GM12875 (cell line): Measurements from ENCODE around the gene CMYA5.

Source experiments
- H3K4me3 ChIP-seq: one replicate; pipeline ENCODE4 v1.5.1; 2011; ENCODE audit warnings: low read depth, low read length, control low read depth
- TF ChIP-seq, protein P1 (sequence below): IDR thresholded peaks from 2 replicates; pipeline ENCODE4 v1.5.1; 2011; ENCODE audit warnings: low read depth, mild to moderate bottlenecking, control low read depth, inconsistent platforms, low read length, moderate library complexity, borderline replicate concordance; ENCODE audit not compliant: insufficient read depth

CMYA5 gene

DNA sequence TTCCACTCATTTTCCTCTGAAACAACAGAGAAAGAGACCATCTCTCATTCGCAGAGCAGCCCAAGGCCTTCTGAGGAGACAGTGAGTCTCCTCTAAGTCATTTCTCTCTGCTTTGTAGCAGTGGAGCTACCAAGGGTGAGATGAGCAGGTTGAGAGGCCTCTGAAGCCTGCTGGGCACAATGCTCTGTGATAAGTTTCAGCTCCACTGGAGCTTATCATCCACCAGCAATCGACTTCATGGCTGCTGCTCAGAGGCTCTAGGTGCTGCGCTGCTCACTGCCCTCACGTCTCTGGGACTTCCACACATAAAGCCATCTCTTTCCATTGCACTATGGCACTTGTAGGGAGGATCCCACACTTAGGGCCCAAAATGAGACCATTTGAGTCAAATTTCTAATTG, 96.3 kb downstream of the CMYA5 start:
- H3K4me3 ChIP-seq: no peak overlapping the region
- TF ChIP-seq, protein P1, sequence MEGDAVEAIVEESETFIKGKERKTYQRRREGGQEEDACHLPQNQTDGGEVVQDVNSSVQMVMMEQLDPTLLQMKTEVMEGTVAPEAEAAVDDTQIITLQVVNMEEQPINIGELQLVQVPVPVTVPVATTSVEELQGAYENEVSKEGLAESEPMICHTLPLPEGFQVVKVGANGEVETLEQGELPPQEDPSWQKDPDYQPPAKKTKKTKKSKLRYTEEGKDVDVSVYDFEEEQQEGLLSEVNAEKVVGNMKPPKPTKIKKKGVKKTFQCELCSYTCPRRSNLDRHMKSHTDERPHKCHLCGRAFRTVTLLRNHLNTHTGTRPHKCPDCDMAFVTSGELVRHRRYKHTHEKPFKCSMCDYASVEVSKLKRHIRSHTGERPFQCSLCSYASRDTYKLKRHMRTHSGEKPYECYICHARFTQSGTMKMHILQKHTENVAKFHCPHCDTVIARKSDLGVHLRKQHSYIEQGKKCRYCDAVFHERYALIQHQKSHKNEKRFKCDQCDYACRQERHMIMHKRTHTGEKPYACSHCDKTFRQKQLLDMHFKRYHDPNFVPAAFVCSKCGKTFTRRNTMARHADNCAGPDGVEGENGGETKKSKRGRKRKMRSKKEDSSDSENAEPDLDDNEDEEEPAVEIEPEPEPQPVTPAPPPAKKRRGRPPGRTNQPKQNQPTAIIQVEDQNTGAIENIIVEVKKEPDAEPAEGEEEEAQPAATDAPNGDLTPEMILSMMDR: no peak

DNA sequence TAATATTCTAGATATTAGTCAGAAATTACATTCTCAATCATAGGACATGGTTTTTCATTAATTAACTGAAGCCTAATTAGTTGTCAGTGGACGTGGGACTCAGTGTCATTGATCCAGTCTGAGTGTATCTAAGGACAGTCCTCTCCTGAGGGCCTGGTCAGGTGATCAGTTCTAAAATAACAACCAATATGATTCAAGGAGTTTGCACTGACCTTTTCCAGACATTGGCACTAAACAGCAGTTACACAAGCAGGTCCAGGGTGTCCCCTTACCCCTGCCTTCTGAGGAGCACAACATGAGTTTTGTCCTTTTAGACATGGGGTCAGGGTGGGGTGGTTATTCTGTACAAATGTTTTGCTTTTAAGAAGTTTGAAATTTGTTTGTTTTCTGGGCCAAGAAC, 97.8 kb downstream of the CMYA5 start:
- no peak overlapping the region for H3K4me3 ChIP-seq
- TF ChIP-seq, protein P1: no peak

DNA sequence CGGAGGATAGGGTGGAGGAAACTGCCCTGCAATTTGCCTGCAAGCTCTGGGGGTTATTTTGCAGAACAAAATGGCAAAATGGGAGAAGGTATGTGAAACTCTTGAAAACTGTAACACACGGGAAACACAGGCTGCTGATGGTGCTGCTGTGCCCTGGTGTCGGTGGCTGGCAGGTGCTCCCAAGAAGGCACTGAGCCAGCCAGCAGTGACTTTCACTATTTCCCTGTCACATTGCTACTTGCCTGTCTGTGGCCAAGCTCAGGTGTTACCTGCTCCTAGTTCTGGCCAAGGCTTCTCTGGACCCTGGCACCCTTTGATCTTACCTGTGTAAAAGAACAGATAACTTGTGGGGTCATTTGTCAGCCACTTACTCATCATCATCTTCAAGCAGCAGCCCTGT, 102.2 kb downstream of the CMYA5 start:
- H3K4me3 ChIP-seq: no peak overlapping the region
- TF ChIP-seq, protein P1: no peak

DNA sequence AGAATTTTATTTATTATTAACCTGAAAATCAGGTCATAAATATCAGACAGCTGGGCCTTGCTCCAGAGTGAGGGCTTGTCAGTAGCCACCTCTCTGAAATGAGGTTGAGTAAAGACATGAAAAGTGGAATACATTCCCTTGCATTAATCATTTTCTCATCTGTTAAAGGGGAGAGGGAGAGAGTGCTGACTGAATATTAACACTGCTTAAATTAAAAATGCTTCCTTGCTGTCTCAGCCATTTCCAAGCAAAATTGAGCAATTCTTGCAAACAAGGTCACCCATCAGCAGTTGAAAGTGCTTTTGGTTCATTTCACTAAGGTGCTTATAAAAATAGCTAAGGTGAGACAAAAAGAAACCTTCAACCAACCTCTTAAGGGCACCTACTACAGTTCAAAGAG, 102.8 kb downstream of the CMYA5 start:
- TF ChIP-seq, protein P1: no peak
- H3K4me3 ChIP-seq: no peak overlapping the region

DNA sequence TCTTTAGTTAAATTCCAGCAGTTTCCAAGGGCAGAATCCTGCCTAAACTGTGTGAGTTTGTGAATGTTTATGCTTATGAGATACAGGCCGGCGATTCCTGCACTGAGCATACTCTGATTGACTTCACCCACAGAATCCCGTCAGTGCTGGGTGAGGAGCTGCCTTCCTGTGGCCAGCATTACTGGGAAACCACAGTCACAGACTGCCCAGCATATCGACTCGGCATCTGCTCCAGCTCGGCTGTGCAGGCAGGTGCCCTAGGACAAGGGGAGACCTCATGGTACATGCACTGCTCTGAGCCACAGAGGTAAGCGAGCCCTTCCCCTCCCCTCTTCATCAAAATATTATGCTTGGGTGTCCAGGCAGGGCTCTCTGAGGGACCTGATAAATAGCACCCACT, 103.7 kb downstream of the CMYA5 start:
- TF ChIP-seq, protein P1: no peak
- no peak overlapping the region for H3K4me3 ChIP-seq

DNA sequence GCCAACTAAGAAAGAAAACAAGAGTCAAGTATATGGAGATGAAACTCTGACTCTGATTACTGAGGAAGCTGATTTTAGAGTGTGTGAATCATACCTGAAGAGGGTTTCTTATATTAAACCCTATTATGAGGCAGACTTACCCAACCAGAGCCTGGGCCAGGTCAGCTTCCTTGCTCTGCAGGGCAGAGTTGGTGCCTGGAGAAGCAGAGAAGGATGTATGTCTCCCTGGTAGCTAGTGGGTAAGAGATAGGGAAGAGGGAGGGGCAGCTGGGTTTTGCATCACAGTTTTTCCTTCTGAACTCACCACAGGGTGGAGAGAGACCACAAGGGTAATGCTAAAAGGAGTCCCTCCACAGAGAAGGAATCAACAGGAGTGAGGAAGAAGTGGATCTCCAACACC, 104.1 kb downstream of the CMYA5 start:
- no peak overlapping the region for H3K4me3 ChIP-seq
- TF ChIP-seq, protein P1: no peak

DNA sequence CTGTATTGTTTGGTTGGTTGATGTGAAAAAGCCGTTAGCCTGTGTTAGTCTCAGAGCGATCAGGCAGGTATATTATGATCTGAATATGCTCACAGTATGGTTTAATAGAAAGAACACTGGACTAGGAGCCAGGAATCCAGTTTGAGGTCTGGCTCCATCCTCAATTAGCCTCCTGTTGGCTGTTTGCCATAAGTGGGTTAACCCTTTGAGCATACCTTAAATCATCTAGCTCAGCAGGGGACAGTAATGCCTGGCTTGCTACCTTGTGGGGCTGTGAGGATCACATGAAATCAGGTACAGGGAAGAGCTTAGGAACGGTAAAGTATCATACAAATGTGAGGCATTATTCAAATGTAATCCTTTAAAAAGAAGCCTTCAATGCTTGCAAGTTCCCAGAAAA, 104.7 kb downstream of the CMYA5 start:
- no peak overlapping the region for H3K4me3 ChIP-seq
- TF ChIP-seq, protein P1: no peak
